CD4-positive, alpha-beta T cell treated with Interleukin-4 for 1 hour (primary cell): ENCODE data around the gene HELZ.
"Not testable (repeated sequence)": the region's sequence is repeated elsewhere in the genome, so short reads cannot be mapped to it uniquely, and the experiment has no call there.

Source experiments
- DNase-seq, 2 donors: peaks; one replicate each; pipeline ENCODE4 v3.0.0-alpha.2; 2020 to 2022

HELZ gene

DNA sequence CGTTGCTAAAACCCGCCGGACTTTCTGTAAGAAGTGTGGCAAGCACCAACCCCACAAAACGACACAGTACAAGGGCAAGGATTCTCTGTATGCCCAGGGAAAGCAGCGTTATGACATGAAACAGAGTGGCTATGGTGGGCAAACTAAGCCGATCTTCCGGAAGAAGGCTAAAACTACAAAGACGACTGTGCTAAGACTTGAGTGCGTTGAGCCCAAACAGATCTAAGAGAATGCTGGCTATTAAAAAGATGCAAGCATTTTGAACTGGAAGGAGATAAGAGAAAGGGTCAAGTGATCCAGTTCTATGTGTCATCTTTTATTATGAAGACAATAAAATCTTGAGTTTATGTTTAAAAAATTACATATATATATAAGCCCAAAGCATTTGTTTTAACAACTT lies 20.3 kb downstream of the HELZ start:
- no peak for DNase-seq

DNA sequence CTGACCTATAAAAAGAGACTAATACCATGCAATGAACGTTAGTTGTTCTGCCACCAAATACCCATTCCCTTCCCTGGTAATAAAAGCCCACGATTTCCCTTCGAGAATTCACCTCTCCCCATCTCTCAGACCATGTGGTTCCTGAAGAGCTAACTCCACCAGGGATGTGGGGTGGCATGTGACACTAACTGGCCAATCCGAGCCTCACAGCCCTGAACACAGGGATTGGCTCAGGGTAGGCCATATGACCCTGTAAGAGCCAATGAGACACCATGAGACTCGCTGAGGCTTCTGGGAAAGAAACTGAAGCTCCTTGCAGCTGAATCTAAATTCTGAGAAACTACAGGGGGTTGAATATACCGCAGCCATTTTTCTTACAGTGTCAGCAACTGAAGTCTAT lies 21.1 kb downstream of the HELZ start:
- no peak for DNase-seq

GRCh38 chr17:67221062-67221998 lies 23.7 kb downstream of the HELZ start:
- DNase-seq: peak; percentile 42 to 62

DNA sequence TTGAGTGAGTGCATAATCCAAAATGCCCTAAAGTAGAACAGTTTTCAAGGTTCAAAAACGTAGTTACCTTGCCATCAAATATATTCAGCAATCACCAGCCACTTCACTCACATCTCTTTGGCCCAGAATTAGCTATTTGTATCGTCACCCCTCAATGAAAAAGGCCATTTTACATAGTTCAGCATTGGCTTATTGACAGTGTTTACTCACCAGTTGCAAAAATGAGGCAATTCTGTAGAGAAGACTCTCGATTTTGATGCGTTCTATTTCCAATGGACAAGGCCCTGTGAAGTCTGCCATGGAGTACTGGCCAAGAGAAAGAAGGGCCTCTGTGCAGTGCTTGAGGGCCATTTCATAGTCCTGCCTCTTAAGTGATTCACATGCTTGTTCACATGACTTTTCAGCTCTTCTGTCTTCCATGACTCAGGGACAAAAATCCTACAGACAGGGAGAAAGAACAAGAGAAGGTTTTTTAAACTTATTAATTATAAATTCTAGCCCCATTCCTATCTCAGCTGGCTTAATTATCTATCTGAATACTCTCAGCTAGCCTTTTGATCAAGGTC lies 26.5 kb downstream of the HELZ start:
- DNase-seq: no peak

- no peak for DNase-seq
Observed at GRCh38 chr17:67217446-67217845, 27.6 kb downstream of the HELZ start.

GRCh38 chr17:67216578-67217320 lies 28.2 kb downstream of the HELZ start:
- DNase-seq: no peak

GRCh38 chr17:67215991-67216421 lies 29.0 kb downstream of the HELZ start:
- no peak for DNase-seq

DNA sequence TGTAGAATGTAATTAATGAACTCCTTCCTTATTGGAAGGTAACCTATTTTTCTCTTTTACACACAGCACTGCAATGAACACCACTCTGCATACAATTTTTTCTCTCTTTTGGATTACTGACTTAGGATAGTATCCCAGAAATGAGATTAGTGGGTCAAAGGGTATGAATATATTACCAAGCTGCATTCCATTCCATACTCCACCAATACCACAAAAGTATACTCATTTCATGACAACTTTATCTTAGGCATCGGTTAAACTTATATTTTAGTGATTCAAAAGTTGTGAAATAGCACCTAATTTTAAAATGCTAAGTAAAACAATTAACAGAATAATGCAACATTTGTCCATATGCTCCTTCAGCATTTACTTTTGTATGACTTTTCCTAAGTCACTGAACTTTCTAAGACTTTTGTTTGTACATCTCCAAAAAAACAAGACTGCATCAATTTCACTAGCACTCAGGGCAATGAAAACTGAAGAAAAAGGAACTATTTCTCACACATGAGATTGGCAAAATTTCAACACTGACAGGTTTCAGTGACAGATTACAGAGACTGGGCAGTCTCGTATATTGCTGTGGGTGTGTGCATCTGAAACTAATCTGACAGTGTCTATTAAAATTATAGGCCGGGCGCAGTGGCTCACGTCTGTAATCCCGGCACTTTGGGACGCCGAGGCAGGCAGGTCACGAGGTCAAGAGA lies 32.1 kb downstream of the HELZ start:
- no peak for DNase-seq

- DNase-seq: no peak
Observed at GRCh38 chr17:67212231-67212630, 32.8 kb downstream of the HELZ start.

GRCh38 chr17:67211742-67212141 lies 33.3 kb downstream of the HELZ start:
- no peak for DNase-seq

- no peak for DNase-seq
Observed at GRCh38 chr17:67210915-67211314, 34.1 kb downstream of the HELZ start.

DNA sequence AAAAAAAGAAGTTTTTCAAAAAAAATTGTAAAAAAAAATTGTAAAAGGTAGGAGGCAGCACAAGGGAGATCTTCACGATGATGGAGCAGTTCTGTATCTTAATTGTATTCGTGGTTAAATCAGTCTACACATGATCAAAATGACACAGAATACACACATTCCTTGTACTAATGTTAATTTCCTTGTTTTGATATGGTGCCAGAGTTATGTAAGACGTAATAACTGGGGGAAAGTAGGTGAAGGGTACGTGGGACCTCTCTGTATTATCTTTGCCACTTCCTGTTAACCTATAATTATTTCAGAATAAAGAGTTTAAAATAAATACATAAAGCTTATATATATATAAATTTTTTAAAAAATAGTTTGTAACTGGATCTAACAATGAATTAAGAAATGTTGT lies 36.8 kb downstream of the HELZ start:
- no peak for DNase-seq

DNA sequence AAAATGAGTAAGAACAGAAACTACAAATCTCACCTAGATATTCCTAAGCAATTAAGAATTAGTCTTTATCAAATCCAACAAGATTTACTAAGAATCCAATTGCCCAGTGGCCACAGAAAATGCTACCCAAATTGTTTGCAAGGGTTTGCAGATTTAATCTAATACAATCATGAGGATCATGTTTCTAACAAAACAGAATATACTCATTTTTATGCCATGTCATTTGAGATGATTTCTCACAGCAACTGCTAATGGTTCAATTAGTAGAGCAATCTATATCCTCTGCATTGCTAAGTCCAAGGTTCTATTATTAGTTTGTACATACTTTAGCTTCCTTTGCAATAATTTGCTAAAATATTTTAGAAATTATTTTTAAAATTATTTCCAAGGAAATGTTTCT lies 41.2 kb downstream of the HELZ start:
- no peak for DNase-seq

- no peak for DNase-seq
Observed at GRCh38 chr17:67202503-67202902, 42.5 kb downstream of the HELZ start.

DNA sequence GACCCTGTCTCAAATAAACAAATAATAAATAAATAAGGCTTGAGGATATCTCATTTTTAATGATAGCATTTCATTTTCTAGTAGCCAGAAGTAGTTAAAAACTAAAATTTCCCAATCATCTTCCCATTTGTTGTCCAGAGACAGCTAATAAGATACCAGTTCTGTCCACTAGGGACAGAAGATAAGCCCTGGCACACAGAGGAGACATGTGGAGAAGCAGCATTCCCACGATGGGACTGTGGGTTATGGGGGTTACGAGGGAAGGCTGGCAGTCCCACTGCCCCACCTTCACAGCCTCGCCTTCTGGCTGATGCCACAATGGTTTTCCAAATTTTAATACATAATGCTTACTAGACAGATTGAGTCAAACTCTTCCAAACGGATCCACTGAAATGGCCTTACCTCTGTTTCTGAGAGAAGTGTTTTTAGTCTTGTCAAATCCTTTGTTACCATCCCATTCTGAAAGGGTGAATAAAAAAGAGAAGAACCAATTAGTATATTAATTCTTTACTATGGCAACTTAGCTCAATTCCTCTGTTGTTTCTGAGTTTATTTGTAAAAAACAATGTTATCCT lies 44.2 kb downstream of the HELZ start:
- DNase-seq: no peak

DNA sequence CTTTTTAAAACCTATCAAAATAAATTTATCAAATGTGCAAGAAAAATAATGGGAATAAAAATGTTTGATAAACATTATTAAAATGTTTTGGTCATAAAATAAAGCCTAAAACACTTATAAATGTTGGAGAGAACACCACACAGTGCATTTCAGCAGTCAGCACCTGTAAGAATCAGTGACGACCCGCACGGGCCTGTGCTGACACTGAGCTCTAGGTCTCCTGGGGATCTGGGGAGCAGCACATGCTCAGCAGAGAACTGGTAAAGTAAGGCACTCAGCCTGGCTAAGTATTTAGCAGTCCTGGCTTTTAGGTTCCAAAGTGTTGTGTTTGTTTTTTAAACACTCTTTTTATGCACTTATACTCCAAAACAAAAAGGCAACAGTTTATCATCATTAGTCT lies 46.9 kb downstream of the HELZ start:
- DNase-seq: no peak

GRCh38 chr17:67197023-67197422 lies 48.0 kb downstream of the HELZ start:
- DNase-seq: not testable (repeated sequence)

GRCh38 chr17:67196422-67196821 lies 48.6 kb downstream of the HELZ start:
- no peak for DNase-seq

DNA sequence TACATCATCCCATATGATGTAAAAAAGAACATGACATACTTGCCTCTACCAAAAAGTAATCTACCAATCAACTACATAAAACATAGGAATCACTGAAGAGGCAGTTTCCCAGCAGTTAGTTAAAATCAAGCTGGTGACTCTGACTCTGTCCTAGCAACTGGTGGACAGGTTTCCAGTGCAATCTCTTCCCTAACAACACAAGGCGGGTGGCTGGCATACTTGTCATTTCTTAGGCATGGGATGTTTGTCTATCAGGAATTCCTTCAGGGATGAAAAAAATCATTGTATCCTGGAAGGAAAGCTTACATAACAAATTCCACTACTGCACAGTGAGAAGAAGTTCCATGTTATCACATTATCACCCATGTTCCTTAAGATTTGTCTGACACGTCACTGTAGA lies 50.9 kb downstream of the HELZ start:
- no peak for DNase-seq

DNA sequence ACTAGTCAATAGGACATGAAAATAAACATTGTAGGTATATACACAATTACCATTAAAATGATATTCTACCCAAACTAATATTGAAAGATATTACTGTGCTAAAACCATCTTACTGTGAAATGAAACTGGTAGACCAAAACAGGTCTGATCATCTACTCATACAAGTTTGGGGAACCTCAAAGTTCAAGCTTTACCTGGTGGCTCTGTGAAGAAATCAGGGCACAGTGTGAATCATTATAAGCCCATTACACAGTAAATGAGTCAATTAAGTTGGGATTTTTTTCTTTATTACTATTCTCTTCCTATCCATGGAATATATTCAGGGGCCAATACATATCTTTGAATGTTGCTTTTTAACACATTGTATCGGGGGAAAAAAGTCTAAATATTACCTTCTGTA lies 57.1 kb downstream of the HELZ start:
- DNase-seq: no peak

GRCh38 chr17:67186782-67187181 lies 58.2 kb downstream of the HELZ start:
- DNase-seq: no peak

DNA sequence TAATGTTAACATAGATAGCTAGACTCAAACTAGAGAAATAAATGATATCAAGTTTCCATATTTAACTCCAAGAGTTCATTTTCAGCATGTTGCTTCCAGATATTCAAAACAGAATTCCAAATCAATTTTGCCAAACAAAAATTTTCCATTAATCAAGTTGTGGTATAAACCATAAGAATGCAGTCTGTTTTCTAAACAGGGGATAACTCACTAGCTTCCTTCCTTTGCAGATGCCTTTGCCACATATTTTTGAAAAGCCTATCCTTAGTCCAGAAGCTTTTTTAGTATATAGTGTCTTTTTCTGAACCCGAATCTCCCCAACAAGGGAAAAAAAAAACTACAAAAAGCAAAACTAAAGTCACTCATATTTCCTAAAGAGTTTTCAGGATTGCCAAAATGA lies 61.5 kb downstream of the HELZ start:
- DNase-seq: no peak

DNA sequence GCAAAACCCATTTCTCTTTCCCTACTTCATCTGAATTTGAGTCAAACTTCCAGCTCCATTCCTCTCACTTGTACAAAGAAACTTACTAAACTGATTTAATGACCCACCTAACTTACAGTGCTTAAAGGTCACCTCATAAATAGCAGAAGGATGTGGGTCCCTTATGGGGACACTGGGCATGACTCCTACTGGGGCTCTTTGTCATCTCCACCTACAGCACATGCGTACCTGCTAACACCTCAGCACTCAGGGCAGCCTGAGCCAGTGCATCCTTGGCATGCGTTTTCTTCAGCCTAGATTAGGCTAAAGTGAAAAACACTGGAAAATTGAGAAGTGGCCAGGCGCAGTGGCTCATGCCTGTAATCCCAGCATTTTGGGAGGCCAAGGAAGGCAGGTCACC lies 63.2 kb downstream of the HELZ start:
- no peak for DNase-seq
